NCI-H1092 treated with DMSO at 0.1 percent for 48 hours (cell line): ENCODE data around the gene RMC1.
"Not testable (repeated sequence)": the region's sequence is repeated elsewhere in the genome, so short reads cannot be mapped to it uniquely, and the experiment has no call there.

Experiments used
- DNase-seq: peaks from one replicate; lab custom pipeline; 2025; lab: John Stamatoyannopoulos, UW

Gene RMC1

GRCh38 chr18:23498117-23498516 is 5.2 kb upstream of the RMC1 start:
- DNase-seq: no peak

GRCh38 chr18:23498877-23499276 is 4.4 kb upstream of the RMC1 start:
- DNase-seq: peak; percentile 52

GRCh38 chr18:23499291-23499781 is 4.0 kb upstream of the RMC1 start:
- DNase-seq: no peak

- no peak for DNase-seq
These were observed 1.7 kb upstream of the RMC1 start for GRCh38 chr18:23501626-23502025.

- DNase-seq: peak; percentile 66
These were observed 734 bp upstream of the RMC1 start for GRCh38 chr18:23502516-23503037.

GRCh38 chr18:23503963-23504344 is 643 bp downstream of the RMC1 start:
- DNase-seq: no peak

- DNase-seq: no peak
These were observed 1.4 kb downstream of the RMC1 start for GRCh38 chr18:23504720-23505119.

GRCh38 chr18:23506393-23506792 is 3.1 kb downstream of the RMC1 start:
- no peak for DNase-seq

- not testable (repeated sequence) for DNase-seq
These were observed 7.6 kb downstream of the RMC1 start for GRCh38 chr18:23510923-23511322.

GRCh38 chr18:23512216-23512615 is 8.9 kb downstream of the RMC1 start:
- not testable (repeated sequence) for DNase-seq

GRCh38 chr18:23512641-23513040 is 9.3 kb downstream of the RMC1 start:
- no peak for DNase-seq

GRCh38 chr18:23515911-23516546 is 12.7 kb downstream of the RMC1 start:
- peak; percentile 87 for DNase-seq

GRCh38 chr18:23519734-23520133 is 16.4 kb downstream of the RMC1 start:
- no peak for DNase-seq

GRCh38 chr18:23521271-23521670 is 18.0 kb downstream of the RMC1 start:
- no peak for DNase-seq

GRCh38 chr18:23521907-23522306 is 18.6 kb downstream of the RMC1 start:
- no peak for DNase-seq

GRCh38 chr18:23523429-23524212 is 20.3 kb downstream of the RMC1 start:
- DNase-seq: no peak

GRCh38 chr18:23524213-23524707 is 20.9 kb downstream of the RMC1 start:
- no peak for DNase-seq

GRCh38 chr18:23526501-23527063 is 23.3 kb downstream of the RMC1 start:
- no peak for DNase-seq

GRCh38 chr18:23528580-23529472 is 25.5 kb downstream of the RMC1 start:
- no peak for DNase-seq

- DNase-seq: no peak
These were observed 26.3 kb downstream of the RMC1 start for GRCh38 chr18:23529604-23530003.

GRCh38 chr18:23530195-23530594 is 26.9 kb downstream of the RMC1 start:
- DNase-seq: no peak

GRCh38 chr18:23531912-23532311 is 28.6 kb downstream of the RMC1 start:
- no peak for DNase-seq
